CD4-positive, alpha-beta T cell (primary cell): Measurements from ENCODE around the gene BARHL1. TPM values are rescaled to one million over a fixed set of nuclear protein-coding genes. Genes with fewer than 3 reads are reported as not detected.

Experiments
- ATAC-seq: fragments of 200-7000 bp; cut with Tn5 transposase; one replicate; pipeline ENCODE4 v1.10.0; 2022; ENCODE audit warnings: mild to moderate bottlenecking; ENCODE audit not compliant: poor library complexity
- CTCF ChIA-PET: fragments of 350-600 bp; sonication (Branson Sonifier 250); formaldehyde crosslinking; loops from one replicate; lab custom pipeline; 2021; ENCODE audit warnings: antibody characterized with exemption, inconsistent platforms; lab: Charles Lee
- POLR2A ChIA-PET: fragments of 350-600 bp; sonication (Branson Sonifier 250); formaldehyde crosslinking; loops from one replicate; lab custom pipeline; 2021; ENCODE audit warnings: antibody characterized with exemption, inconsistent platforms; lab: Charles Lee
- DNase-seq, 14 experiments: peaks; one replicate each; pipeline ENCODE4 v3.0.0-alpha.2; 2013 to 2020; ENCODE audit warnings: mixed read lengths in 2 of 14
- H3K27ac ChIP-seq, 2 donors: one replicate each; pipeline versions ENCODE4 v1.5.1 to v1.7.0; 2013; ENCODE audit warnings: low read length in 2 of 2, low read depth in 1 of 2, mild to moderate bottlenecking in 1 of 2
- H3K27me3 ChIP-seq, 2 experiments: 1 replicate in 1 of 2; 2 replicates in 1 of 2; pipeline versions ENCODE4 v1.6.1 to v1.7.0; 2013; ENCODE audit warnings: low read length in 2 of 2, control low read depth in 1 of 2, mild to moderate bottlenecking in 1 of 2, moderate library complexity in 1 of 2; ENCODE audit not compliant: insufficient read depth in 2 of 2, control insufficient read depth in 1 of 2
- H3K36me3 ChIP-seq: one replicate; pipeline ENCODE4 v1.6.1; 2013; ENCODE audit warnings: low read length, control low read depth; ENCODE audit not compliant: insufficient read depth
- H3K4me1 ChIP-seq: one replicate; pipeline ENCODE4 v1.6.1; 2013; ENCODE audit warnings: low read length, control low read depth; ENCODE audit not compliant: insufficient read depth
- H3K4me3 ChIP-seq: one replicate; pipeline ENCODE4 v1.5.1; 2013; ENCODE audit warnings: mild to moderate bottlenecking, low read length, moderate library complexity
- H3K9me3 ChIP-seq, 2 experiments: 1 replicate in 1 of 2; 2 replicates in 1 of 2; pipeline versions ENCODE4 v1.6.1 to v1.7.0; 2013; ENCODE audit warnings: low read length in 2 of 2, mild to moderate bottlenecking in 2 of 2, control low read depth in 1 of 2, moderate library complexity in 1 of 2; ENCODE audit not compliant: control insufficient read depth in 1 of 2, insufficient read depth in 1 of 2
- H3K27ac Mint-ChIP-seq: one replicate; pipeline ENCODE4 v1.8.0; 2020; ENCODE audit warnings: mixed read lengths
- H3K27me3 Mint-ChIP-seq: one replicate; pipeline ENCODE4 v1.8.0; 2021; ENCODE audit warnings: mixed read lengths
- H3K36me3 Mint-ChIP-seq: one replicate; pipeline ENCODE4 v1.8.0; 2021; ENCODE audit warnings: low read depth, mixed read lengths
- H3K4me1 Mint-ChIP-seq: one replicate; pipeline ENCODE4 v1.8.0; 2021; ENCODE audit warnings: low read depth, mixed read lengths
- H3K4me3 Mint-ChIP-seq: one replicate; pipeline ENCODE4 v1.8.0; 2020; ENCODE audit warnings: mild to moderate bottlenecking, mixed read lengths
- H3K9me3 Mint-ChIP-seq: one replicate; pipeline ENCODE4 v1.8.0; 2020; ENCODE audit warnings: mixed read lengths
- CTCF ChIP-seq: fragments of 200-600 bp; IDR thresholded peaks from one replicate; pipeline ENCODE4 v1.8.0; 2022; ENCODE audit warnings: antibody characterized with exemption, mild to moderate bottlenecking
- intact Hi-C, 2 experiments: fragments of 100-400 bp; cut with DNase I in 1 of 2; cut with micrococcal nuclease in 1 of 2; formaldehyde crosslinking; loops; one replicate each; pipeline versions ENCODE4 v1.15.1 to v1.9.0; 2023 to 2025; cut with DNase I, micrococcal nuclease
- total RNA-seq, 174 experiments: library from RNA in 2 of 174; stranded (reverse) in 2 of 174; gene quantifications; one replicate each; pipeline ENCODE4 v1.2.3 and lab custom pipeline; 2021 to 2026

BARHL1 gene
- total RNA-seq, 2 experiments from 2014 or later: not detected

- peaks cover 68% of the 10 kb centered on the region for H3K36me3 ChIP-seq
- no peak overlapping the region for H3K27ac ChIP-seq
- ChIA-PET POLR2A (no interaction called here), CTCF (no interaction called here)
- H3K4me1 Mint-ChIP-seq: no peaks in the 10 kb centered on the region
- no peaks in the 10 kb centered on the region for H3K9me3 ChIP-seq
- H3K4me3 Mint-ChIP-seq: no peak overlapping the region
- H3K4me3 ChIP-seq: no peak overlapping the region
- intact Hi-C loops: no loop called here
- no peaks in the 10 kb centered on the region for H3K27me3 Mint-ChIP-seq
- no peak for DNase-seq
- H3K27me3 ChIP-seq: no peaks in the 10 kb centered on the region
- no peak overlapping the region for H3K27ac Mint-ChIP-seq
- no peaks in the 10 kb centered on the region for H3K4me1 ChIP-seq
- H3K36me3 Mint-ChIP-seq: peaks cover 99% of the 10 kb centered on the region
- no peak for TF ChIP-seq CTCF
- no peak for ATAC-seq
- no peaks in the 10 kb centered on the region for H3K9me3 Mint-ChIP-seq
Measured at GRCh38 chr9:132609184-132609583, 26.8 kb downstream of the BARHL1 start.

GRCh38 chr9:132609829-132610228, 27.4 kb downstream of the BARHL1 start:
- Mint-ChIP-seq H3K27me3 (no peaks in the 10 kb centered on the region), H3K9me3 (no peaks in the 10 kb centered on the region), H3K36me3 (peaks cover 99% of the 10 kb centered on the region), H3K4me3 (no peak overlapping the region), H3K4me1 (no peaks in the 10 kb centered on the region), H3K27ac (no peak overlapping the region)
- intact Hi-C loops: no loop called here
- no peaks in the 10 kb centered on the region for H3K4me1 ChIP-seq
- no peak for DNase-seq
- H3K27ac ChIP-seq: no peak overlapping the region
- ATAC-seq: no peak
- TF ChIP-seq CTCF: no peak
- no peak overlapping the region for H3K4me3 ChIP-seq
- peaks cover 71% of the 10 kb centered on the region for H3K36me3 ChIP-seq
- CTCF ChIA-PET: no interaction called here
- POLR2A ChIA-PET: no interaction called here
- no peaks in the 10 kb centered on the region for H3K27me3 ChIP-seq
- H3K9me3 ChIP-seq: no peaks in the 10 kb centered on the region

- ATAC-seq (no peak), DNase-seq (no peak)
- Histone ChIP-seq H3K4me1 (no peaks in the 10 kb centered on the region), H3K27ac (no peak overlapping the region), H3K9me3 (no peaks in the 10 kb centered on the region), H3K27me3 (no peaks in the 10 kb centered on the region), H3K36me3 (peaks cover 74% of the 10 kb centered on the region), H3K4me3 (no peak overlapping the region)
- TF ChIP-seq CTCF: no peak
- no peak overlapping the region for H3K27ac Mint-ChIP-seq
- no peaks in the 10 kb centered on the region for H3K27me3 Mint-ChIP-seq
- ChIA-PET POLR2A (no interaction called here), CTCF (no interaction called here)
- no peaks in the 10 kb centered on the region for H3K9me3 Mint-ChIP-seq
- H3K4me3 Mint-ChIP-seq: no peak overlapping the region
- intact Hi-C loops: no loop called here
- H3K4me1 Mint-ChIP-seq: no peaks in the 10 kb centered on the region
- H3K36me3 Mint-ChIP-seq: peaks cover 99% of the 10 kb centered on the region
Measured at GRCh38 chr9:132610661-132611060, 28.3 kb downstream of the BARHL1 start.
